ENCODE results near the gene ARPC2. TPM values are rescaled to one million over a fixed set of nuclear protein-coding genes. Genes with fewer than 3 reads are reported as not detected.

The ARPC2 gene
- total RNA-seq, 1 donor from 2014 or later = 687 TPM

Other genes with a start within 250 kb of the ARPC2 start
- gene TNS1, start 214.2 kb upstream of the ARPC2 start, total RNA-seq = 1.0 TPM in 2 replicates
- 3.2 and 3.3 TPM in 2 replicates for gene RUFY4, start 147.9 kb upstream of the ARPC2 start, total RNA-seq
- 0.12 TPM in 2 replicates for gene CXCR2, start 91.2 kb upstream of the ARPC2 start, total RNA-seq
- gene CXCR1, start 50.2 kb upstream of the ARPC2 start, total RNA-seq = 0.54 and 0.76 TPM in 2 replicates
- 1.5 and 1.8 TPM in 2 replicates for gene GPBAR1, start 43.8 kb downstream of the ARPC2 start, total RNA-seq
- 62.0 and 64.1 TPM in 2 replicates for gene AAMP, start 52.9 kb downstream of the ARPC2 start, total RNA-seq
- gene PNKD, start 53.3 kb downstream of the ARPC2 start, total RNA-seq = 26.9 and 28.8 TPM in 2 replicates
- 75.4 and 76.0 TPM in 2 replicates for gene TMBIM1, start 75.3 kb downstream of the ARPC2 start, total RNA-seq
- gene CATIP, start 139.7 kb downstream of the ARPC2 start, total RNA-seq = not detected in 2 replicates
- 0.32 and 0.34 TPM in 2 replicates for gene SLC11A1, start 165.1 kb downstream of the ARPC2 start, total RNA-seq
- gene CTDSP1, start 182.7 kb downstream of the ARPC2 start, total RNA-seq = 145 and 146 TPM in 2 replicates
- gene VIL1, start 201.9 kb downstream of the ARPC2 start, total RNA-seq = 0.27 TPM in 1 of 2 replicates, not detected in the other

All from T-helper 1 cell treated with Interleukin-12 subunit alpha and Interleukin-12 subunit beta and Interleukin-4 antibody, amounts not matched to agents 30 ng/mL and 1 ng/mL, for 36 hours (primary cell).